H1 (cell line): ENCODE results near the gene GDPD3. TPM values are rescaled to one million over a fixed set of nuclear protein-coding genes. Genes with fewer than 3 reads are reported as not detected.

Experiments
- CTCF ChIA-PET: fragments of 300-600 bp; sonication (Branson Sonifier 250); formaldehyde crosslinking; loops from one replicate; lab custom pipeline; 2021; ENCODE audit not compliant: partially characterized antibody; lab: Charles Lee
- POLR2A ChIA-PET: fragments of 300-600 bp; sonication (Branson Sonifier 250); formaldehyde crosslinking; loops from one replicate; lab custom pipeline; 2021; ENCODE audit warnings: inconsistent platforms; ENCODE audit not compliant: partially characterized antibody; lab: Charles Lee
- DNase-seq, 2 experiments: peaks; one replicate each; pipeline versions ENCODE4 v3.0.0 to v3.0.0-alpha.2; 2010 to 2022; ENCODE audit warnings: low spot score in 2 of 2, low read depth in 1 of 2, mixed read lengths in 1 of 2
- FAIRE-seq: peaks from 2 replicates; lab custom pipeline; 2011; peaks lifted over from hg19 to GRCh38; lab: Jason Lieb, UNC
- H2AFZ ChIP-seq: 2 replicates; pipeline ENCODE4 v1.8.1; 2012; ENCODE audit warnings: low read length, inconsistent platforms
- H2AK5ac ChIP-seq: 2 replicates; pipeline ENCODE4 v1.6.1; 2013; ENCODE audit warnings: low read depth, low read length
- H2BK120ac ChIP-seq: replicated peaks from 2 replicates; pipeline ENCODE3; 2013; ENCODE audit warnings: low read depth, low read length, inconsistent platforms
- H2BK12ac ChIP-seq: 2 replicates; pipeline ENCODE4 v1.6.1; 2013; ENCODE audit warnings: low read depth, low read length
- H2BK15ac ChIP-seq: 2 replicates; pipeline ENCODE4 v1.6.1; 2013; ENCODE audit warnings: low read length
- H2BK20ac ChIP-seq: 2 replicates; pipeline ENCODE4 v1.6.1; 2013; ENCODE audit warnings: low read length
- H2BK5ac ChIP-seq: 2 replicates; pipeline ENCODE4 v1.6.1; 2013; ENCODE audit warnings: low read depth, low read length
- H3K14ac ChIP-seq: 2 replicates; pipeline ENCODE4 v1.6.1; 2013; ENCODE audit warnings: inconsistent platforms; ENCODE audit not compliant: insufficient read length
- H3K18ac ChIP-seq: 2 replicates; pipeline ENCODE4 v1.6.1; 2013; ENCODE audit warnings: low read length; ENCODE audit errors: extremely low read depth
- H3K23ac ChIP-seq: 2 replicates; pipeline ENCODE4 v1.6.1; 2013; ENCODE audit warnings: inconsistent platforms; ENCODE audit not compliant: insufficient read length
- H3K23me2 ChIP-seq: 2 replicates; pipeline ENCODE4 v1.6.1; 2013; ENCODE audit warnings: low read depth, low read length
- H3K27ac ChIP-seq: 2 replicates; pipeline ENCODE4 v1.6.1; 2011; ENCODE audit warnings: low read depth, low read length, inconsistent platforms
- H3K27me3 ChIP-seq, 4 experiments: replicated peaks in 1 of 4; 1 replicate in 1 of 4; 2 replicates in 3 of 4; pipeline versions ENCODE4 v1.6.1 to v1.8.1; 2011 to 2013; ENCODE audit warnings: low read length in 3 of 4, mild to moderate bottlenecking in 3 of 4, inconsistent platforms in 2 of 4, mixed read lengths in 2 of 4, moderate library complexity in 1 of 4; ENCODE audit not compliant: control insufficient read depth in 3 of 4, insufficient read depth in 3 of 4; ENCODE audit errors: extremely low read depth in 1 of 4
- H3K36me3 ChIP-seq, 4 experiments: 2 replicates each; pipeline versions ENCODE4 v1.6.1 to v1.8.1; 2011 to 2013; ENCODE audit warnings: mild to moderate bottlenecking in 4 of 4, low read length in 3 of 4, moderate library complexity in 2 of 4, control low read depth in 1 of 4, inconsistent platforms in 1 of 4; ENCODE audit not compliant: insufficient read depth in 4 of 4, control insufficient read depth in 2 of 4
- H3K4ac ChIP-seq: replicated peaks from 2 replicates; pipeline ENCODE3; 2013; ENCODE audit warnings: low read length, low read depth, mixed read lengths, inconsistent platforms; ENCODE audit not compliant: insufficient read length
- H3K4me1 ChIP-seq, 4 experiments: replicated peaks in 1 of 4; 1 replicate in 1 of 4; 2 replicates in 3 of 4; pipeline versions ENCODE4 v1.6.1 to v1.8.1; 2011 to 2013; ENCODE audit warnings: low read length in 3 of 4, inconsistent platforms in 2 of 4, mixed read lengths in 1 of 4; ENCODE audit not compliant: insufficient read depth in 4 of 4, control insufficient read depth in 3 of 4
- H3K4me2 ChIP-seq, 2 experiments: 2 replicates each; pipeline versions ENCODE4 v1.6.1 to v1.8.1; 2011 to 2013; ENCODE audit warnings: low read depth in 2 of 2, low read length in 2 of 2, control low read depth in 1 of 2, inconsistent platforms in 1 of 2, mild to moderate bottlenecking in 1 of 2; ENCODE audit not compliant: insufficient read depth in 1 of 2
- H3K4me3 ChIP-seq, 4 experiments: fragments of 200-600, 300-600 bp in 1 of 4; sonication (generic), shearing (Covaris generic), sonication (Bioruptor Twin) in 1 of 4; 2 replicates each; pipeline versions ENCODE4 v1.5.1 to v1.8.1; 2011 to 2016; ENCODE audit warnings: low read length in 4 of 4, low read depth in 3 of 4, control low read depth in 2 of 4, inconsistent platforms in 2 of 4, mild to moderate bottlenecking in 2 of 4, mixed read lengths in 1 of 4, moderate library complexity in 1 of 4; ENCODE audit not compliant: insufficient read depth in 2 of 4; ENCODE audit errors: extremely low read depth in 1 of 4
- H3K56ac ChIP-seq: replicated peaks from 2 replicates; pipeline ENCODE3; 2013; ENCODE audit warnings: low read depth, mild to moderate bottlenecking, mixed read lengths, low read length, inconsistent platforms; ENCODE audit not compliant: insufficient read length
- H3K79me1 ChIP-seq: 2 replicates; pipeline ENCODE4 v1.6.1; 2013; ENCODE audit warnings: low read depth, low read length, control low read depth
- H3K79me2 ChIP-seq, 2 experiments: 2 replicates each; pipeline versions ENCODE4 v1.6.1 to v1.8.1; 2012 to 2013; ENCODE audit warnings: low read length in 2 of 2, mild to moderate bottlenecking in 2 of 2, inconsistent platforms in 1 of 2; ENCODE audit not compliant: insufficient read depth in 2 of 2, control insufficient read depth in 1 of 2
- H3K9ac ChIP-seq, 4 experiments: replicated peaks in 1 of 4; 1 replicate in 1 of 4; 2 replicates in 3 of 4; pipeline versions ENCODE4 v1.6.1 to v1.8.1; 2011 to 2013; ENCODE audit warnings: low read depth in 3 of 4, low read length in 3 of 4, control low read depth in 2 of 4, mild to moderate bottlenecking in 2 of 4, moderate library complexity in 2 of 4, inconsistent platforms in 1 of 4; ENCODE audit errors: extremely low read depth in 1 of 4
- H3K9me3 ChIP-seq, 2 experiments: 2 replicates each; pipeline versions ENCODE4 v1.6.1 to v1.8.1; 2012 to 2013; ENCODE audit warnings: mild to moderate bottlenecking in 2 of 2, moderate library complexity in 2 of 2, control low read depth in 1 of 2, inconsistent platforms in 1 of 2, low read depth in 1 of 2, low read length in 1 of 2, mixed read lengths in 1 of 2; ENCODE audit not compliant: insufficient read depth in 2 of 2
- H4K20me1 ChIP-seq, 2 experiments: replicated peaks in 1 of 2; 2 replicates each; pipeline versions ENCODE3 to v1.8.1; 2011 to 2013; ENCODE audit warnings: inconsistent platforms in 2 of 2, low read length in 2 of 2, mild to moderate bottlenecking in 1 of 2; ENCODE audit not compliant: insufficient read depth in 2 of 2, control insufficient read depth in 1 of 2
- H4K5ac ChIP-seq: 2 replicates; pipeline ENCODE4 v1.6.1; 2013; ENCODE audit warnings: low read length, low read depth, mixed read lengths, inconsistent platforms; ENCODE audit not compliant: insufficient read length
- H4K8ac ChIP-seq: 2 replicates; pipeline ENCODE4 v1.8.0; 2013; ENCODE audit warnings: mild to moderate bottlenecking, moderate library complexity, low read length, inconsistent platforms; ENCODE audit not compliant: insufficient read depth; ENCODE audit errors: extremely low read depth
- H4K91ac ChIP-seq: replicated peaks from 2 replicates; pipeline ENCODE3; 2013; ENCODE audit warnings: low read length, mixed read lengths, inconsistent platforms; ENCODE audit not compliant: insufficient read length
- EGR1 ChIP-seq: IDR thresholded peaks from 2 replicates; pipeline ENCODE4 v1.6.1; 2011; ENCODE audit warnings: low read depth, low read length, borderline replicate concordance
- HDAC2 ChIP-seq, 2 experiments: fragments of 300-600 bp in 1 of 2; sonication (generic) in 1 of 2; IDR thresholded peaks; 2 replicates each; pipeline ENCODE4 v1.6.1; 2011 to 2012; ENCODE audit warnings: low read depth in 2 of 2, low read length in 2 of 2, mild to moderate bottlenecking in 2 of 2, moderate library complexity in 2 of 2, borderline replicate concordance in 1 of 2, inconsistent platforms in 1 of 2
- KDM4A ChIP-seq: IDR thresholded peaks from one replicate; pipeline ENCODE4 v1.7.1; 2012; ENCODE audit warnings: low read depth, mild to moderate bottlenecking, moderate library complexity, low read length, inconsistent platforms; ENCODE audit not compliant: severe bottlenecking
- MAX ChIP-seq: IDR thresholded peaks from 2 replicates; pipeline ENCODE4 v1.6.1; 2012; ENCODE audit warnings: inconsistent platforms
- POLR2A ChIP-seq, 2 experiments: IDR thresholded peaks; 1 replicate in 1 of 2; 2 replicates in 1 of 2; pipeline ENCODE4 v1.6.1; 2011; ENCODE audit warnings: low read depth in 2 of 2, low read length in 2 of 2, mild to moderate bottlenecking in 2 of 2; ENCODE audit errors: control extremely low read depth in 1 of 2
- POLR2AphosphoS5 ChIP-seq: IDR thresholded peaks from 2 replicates; pipeline ENCODE4 v1.6.1; 2011; ENCODE audit warnings: low read depth, low read length
- RAD21 ChIP-seq, 2 experiments: IDR thresholded peaks in 1 of 2; conservative IDR thresholded peaks in 1 of 2; 2 replicates each; pipeline ENCODE4 v1.6.1; 2011; ENCODE audit warnings: low read depth in 2 of 2, low read length in 2 of 2, improper control_type of control experiment in 1 of 2, inconsistent platforms in 1 of 2, mild to moderate bottlenecking in 1 of 2, moderate library complexity in 1 of 2
- RXRA ChIP-seq: IDR thresholded peaks from 2 replicates; pipeline ENCODE4 v1.6.1; 2011; ENCODE audit warnings: low read depth, mild to moderate bottlenecking, low read length, moderate library complexity; ENCODE audit not compliant: insufficient read depth
- SIRT6 ChIP-seq: IDR thresholded peaks from one replicate; pipeline ENCODE4 v1.7.1; 2012; ENCODE audit warnings: low read length, inconsistent platforms
- SIX5 ChIP-seq: IDR thresholded peaks from 2 replicates; pipeline ENCODE4 v1.6.1; 2011; ENCODE audit warnings: mild to moderate bottlenecking, low read depth, low read length
- SP1 ChIP-seq: IDR thresholded peaks from 2 replicates; pipeline ENCODE4 v1.6.1; 2011; ENCODE audit warnings: low read depth, low read length
- TCF12 ChIP-seq: IDR thresholded peaks from 2 replicates; pipeline ENCODE4 v1.6.1; 2011; ENCODE audit warnings: low read depth, mild to moderate bottlenecking, low read length
- WGBS, 2 experiments: shearing (Covaris generic) in 1 of 2; methylation state at CpG; one replicate each; pipeline versions ENCODE4 v1.1.6 to v1.1.7; 2013 to 2015; ENCODE audit warnings: low lambda C conversion rate in 2 of 2, mixed read lengths in 2 of 2, inconsistent platforms in 1 of 2, low coverage in 1 of 2, missing lambda C conversion rate in 1 of 2; ENCODE audit not compliant: insufficient replicate concordance in 2 of 2, insufficient coverage in 1 of 2, insufficient read length in 1 of 2; ENCODE audit errors: extremely low coverage in 1 of 2, missing lambda C conversion rate in 1 of 2; 5-methylcytosine and 5-hydroxymethylcytosine counted together
- polyA plus RNA-seq, 7 experiments: library from polyadenylated mRNA; depleted of rRNA in 3 of 7; stranded (reverse) in 5 of 7; unstranded in 2 of 7; fragments of >200 nt in 5 of 7; fragments of 200-250 nt in 2 of 7; gene quantifications; 1 replicate in 5 of 7; 2 replicates in 1 of 7; 4 replicates in 1 of 7; pipeline versions ENCODE4 v1.2.1 to v1.2.3, GENCODE V29; 2011 to 2013; ENCODE audit warnings: missing spikeins in 2 of 7, mixed read lengths in 2 of 7
- total RNA-seq: library from RNA; stranded (reverse); fragmentation: NEBNext Ultra II Directional; extraction: Animal tissue kit (Norgen Biotek cat#: 25700); gene quantifications from 2 replicates; pipeline ENCODE4 v1.2.1, GENCODE V29; 2021

The GDPD3 gene
- total and polyA plus RNA-seq, 2 of the 8 experiments (the other 6 are each of a cell fraction or from before 2014, with no cell fraction given): 0.20 TPM; not detected in 1

DNA sequence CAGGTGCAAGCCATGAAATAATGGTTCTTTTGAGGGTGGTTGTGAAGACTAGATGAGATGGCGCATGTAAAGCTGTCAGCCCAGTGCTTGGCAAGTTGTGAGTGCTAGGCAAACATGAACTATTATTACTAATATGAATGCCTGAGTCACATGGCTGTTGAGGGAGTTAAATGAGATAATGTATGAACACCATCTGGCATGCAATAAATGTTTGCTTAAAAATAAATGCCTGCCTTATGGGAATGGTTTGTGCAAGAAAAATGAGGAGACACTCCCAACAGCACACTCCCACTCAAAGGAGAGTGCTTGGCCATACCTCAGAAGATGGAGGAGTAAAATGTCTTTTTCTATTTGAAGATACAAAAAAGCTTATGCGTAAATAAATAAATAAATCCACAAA is 6.1 kb upstream of the GDPD3 start:
- no peak overlapping the region for H3K4ac ChIP-seq
- no peak overlapping the region for H2BK20ac ChIP-seq
- no peak overlapping the region for H2AFZ ChIP-seq
- no peak overlapping the region for H3K9ac ChIP-seq
- no peak overlapping the region for H4K8ac ChIP-seq
- H3K27ac ChIP-seq: no peak overlapping the region
- 88% methylated on average over 2 of the region's 2 CpGs; no CpG with 5 or more reads in 1 of the 2 experiments for WGBS, 2 experiments
- no peak overlapping the region for H3K14ac ChIP-seq
- H3K18ac ChIP-seq: no peak overlapping the region
- H3K56ac ChIP-seq: no peak overlapping the region
- H3K36me3 ChIP-seq: peaks cover 0 to 4% (median 0%) of the 10 kb centered on the region in 4 experiments; a peak in 1 of 8 replicates
- no peak overlapping the region for H2BK120ac ChIP-seq
- peaks cover 0 to under 1% (median under 1%) of the 10 kb centered on the region in 4 experiments; a peak in 1 of 7 replicates for H3K27me3 ChIP-seq
- no peaks in the 10 kb centered on the region for H3K79me2 ChIP-seq
- no peak overlapping the region for H2BK12ac ChIP-seq
- no peak overlapping the region for H2BK5ac ChIP-seq
- no peaks in the 10 kb centered on the region for H3K9me3 ChIP-seq
- no peak overlapping the region for H2AK5ac ChIP-seq
- no peak overlapping the region for H2BK15ac ChIP-seq
- H4K5ac ChIP-seq: no peak overlapping the region
- H3K23me2 ChIP-seq: peaks cover 8% of the 10 kb centered on the region; the same call in 1 of the 2 replicates
- DNase-seq (no peak), FAIRE-seq (no peak)
- H4K91ac ChIP-seq: no peak overlapping the region
- no peak overlapping the region for H3K4me2 ChIP-seq
- no peaks in the 10 kb centered on the region for H3K79me1 ChIP-seq
- H3K4me3 ChIP-seq: no peak overlapping the region
- peaks cover 0 to 6% (median 2%) of the 10 kb centered on the region in 4 experiments; a peak in 4 of 7 replicates for H3K4me1 ChIP-seq
- POLR2A ChIA-PET: interaction anchor here (1.5 kb wide), 1 partner anchor 23 kb away, joined by 6 read pairs; the partner anchor contains the start of gene YPEL3
- no peaks in the 10 kb centered on the region for H4K20me1 ChIP-seq
- CTCF ChIA-PET: interaction anchor here (1.8 to 2.0 kb wide), 2 partner anchors 11 to 28 kb away, joined by 5 to 7 read pairs; partner anchors contain the start of gene TBX6
- H3K23ac ChIP-seq: no peak overlapping the region
- TF ChIP-seq SIRT6 (no peak), POLR2A (IDR thresholded peaks at IDR 0.05; ENCODE audit: control extremely low read depth in 1 of 2, low read depth in 2 of 2, low read length in 2 of 2) (no peak), RXRA (no peak), SIX5 (no peak), HDAC2 (IDR thresholded peaks at IDR 0.05; ENCODE audit: borderline replicate concordance in 1 of 2, low read depth in 2 of 2, low read length in 2 of 2) (no peak), RAD21 (IDR thresholded peaks at IDR 0.05 in 1 of 2, conservative IDR thresholded peaks at IDR 0.05 in 1 of 2; ENCODE audit: low read depth in 2 of 2, low read length in 2 of 2) (no peak), TCF12 (no peak), EGR1 (no peak), POLR2AphosphoS5 (no peak), MAX (no peak), SP1 (no peak), KDM4A (no peak)
